GM19043 (cell line): ENCODE data around the gene ZNF200.

Experiments used
- ATAC-seq: cut with Tn5 transposase; IDR thresholded peaks from one replicate; pipeline ENCODE4 v1.9.1; 2021; ENCODE audit warnings: low read depth; ENCODE audit not compliant: unreplicated experiment

The ZNF200 gene

GRCh38 chr16:3256146-3256865, 21.3 kb upstream of the ZNF200 start, which contains the start of gene MEFV:
Gene MEFV, minus strand, starts transcription at chr16:3256633. Its CDS starts 46 bp downstream, at chr16:3256587.
- no peak for ATAC-seq

- ATAC-seq = no peak
These were observed 19.4 kb upstream of the ZNF200 start for GRCh38 chr16:3254309-3254708.

- no peak for ATAC-seq
These were observed 18.0 kb upstream of the ZNF200 start for GRCh38 chr16:3252967-3253366.

- no peak for ATAC-seq
These were observed 14.5 kb upstream of the ZNF200 start for GRCh38 chr16:3249451-3249850.

- ATAC-seq = no peak
These were observed 14.1 kb upstream of the ZNF200 start for GRCh38 chr16:3249020-3249419.

- ATAC-seq = no peak
These were observed 13.6 kb upstream of the ZNF200 start for GRCh38 chr16:3248596-3248995.

- no peak for ATAC-seq
These were observed 11.9 kb upstream of the ZNF200 start for GRCh38 chr16:3246876-3247275.

- no peak for ATAC-seq
These were observed 11.0 kb upstream of the ZNF200 start for GRCh38 chr16:3246002-3246401.

GRCh38 chr16:3243882-3244281, 8.9 kb upstream of the ZNF200 start:
- ATAC-seq = no peak

- no peak for ATAC-seq
These were observed 7.8 kb upstream of the ZNF200 start for GRCh38 chr16:3242709-3243108.

- ATAC-seq = no peak
These were observed 6.8 kb upstream of the ZNF200 start for GRCh38 chr16:3241761-3242160.

GRCh38 chr16:3235856-3236669, 1.1 kb upstream of the ZNF200 start:
- ATAC-seq = no peak

GRCh38 chr16:3234543-3234856, 458 bp downstream of the ZNF200 start:
- no peak for ATAC-seq

- no peak for ATAC-seq
These were observed 10.9 kb downstream of the ZNF200 start for GRCh38 chr16:3223913-3224515.

- ATAC-seq = no peak
These were observed 14.1 kb downstream of the ZNF200 start for GRCh38 chr16:3220839-3221238.

GRCh38 chr16:3216263-3216640, 18.7 kb downstream of the ZNF200 start:
- ATAC-seq = no peak

GRCh38 chr16:3215601-3216262, 19.2 kb downstream of the ZNF200 start:
- no peak for ATAC-seq

GRCh38 chr16:3214904-3215600, 19.9 kb downstream of the ZNF200 start:
- no peak for ATAC-seq

- no peak for ATAC-seq
These were observed 22.4 kb downstream of the ZNF200 start for GRCh38 chr16:3212567-3212966.

- no peak for ATAC-seq
These were observed 23.0 kb downstream of the ZNF200 start for GRCh38 chr16:3212006-3212405.
